Articular chondrocyte of knee joint (primary cell): ENCODE results near the gene GID8. TPM values are rescaled to one million over a fixed set of nuclear protein-coding genes. Genes with fewer than 3 reads are reported as not detected.

Source experiments
- total RNA-seq: library from RNA; depleted of rRNA; stranded (reverse); fragments of >200 nt; gene quantifications from 2 replicates; pipeline ENCODE4 v1.2.3, GENCODE V29; 2012

The GID8 gene
- total RNA-seq: 31.8 and 34.6 TPM in 2 replicates

GRCh38 chr20:62938105-62938888 is at the start of gene GID8:
Gene GID8 (plus strand): TSS chr20:62938147. CDS start chr20:62941503, 3,356 bp downstream.

GRCh38 chr20:62926229-62927127 is 11.5 kb upstream of the GID8 start, which contains the start of gene DIDO1:
Gene DIDO1 (minus strand): TSS chr20:62926505.

DNA sequence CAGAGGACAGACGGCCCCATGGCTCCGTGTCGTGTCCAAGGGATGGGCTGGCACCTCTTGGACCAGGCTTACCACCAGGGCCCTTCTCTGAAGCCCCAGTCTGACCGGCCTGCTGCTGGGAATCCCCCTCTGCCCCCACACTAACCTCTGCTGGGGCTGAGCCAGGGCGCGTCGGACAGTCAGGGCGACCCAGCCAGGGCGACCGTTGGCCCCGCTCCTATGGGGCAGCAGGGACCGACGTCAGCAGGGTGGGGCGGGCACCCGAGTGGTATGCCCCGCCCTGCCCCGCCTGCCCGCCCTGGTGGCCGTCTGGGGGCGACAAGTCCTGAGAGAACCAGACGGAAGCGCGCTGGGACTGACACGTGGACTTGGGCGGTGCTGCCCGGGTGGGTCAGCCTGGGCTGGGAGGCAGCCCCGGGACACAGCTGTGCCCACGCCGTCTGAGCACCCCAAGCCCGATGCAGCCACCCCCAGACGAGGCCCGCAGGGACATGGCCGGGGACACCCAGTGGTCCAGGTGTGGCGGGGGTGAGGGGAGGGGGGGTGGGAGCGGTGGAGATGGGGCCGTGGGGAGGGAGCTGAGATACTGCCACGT is 14.5 kb downstream of the GID8 start, which contains the start of gene SLC17A9:
Gene SLC17A9, plus strand, starts transcription at position 337 of the 595 bp plus-strand sequence. Its CDS starts 122 bp downstream, at position 459.

Other genes starting within 250 kb of the GID8 start
- not detected in 2 replicates for gene NTSR1, start 229.3 kb upstream of the GID8 start, total RNA-seq
- gene MRGBP, start 141.7 kb upstream of the GID8 start, total RNA-seq: 13.0 and 15.5 TPM in 2 replicates
- 29.9 and 35.9 TPM in 2 replicates for gene OGFR, start 133.3 kb upstream of the GID8 start, total RNA-seq
- 0.86 and 1.0 TPM in 2 replicates for gene COL9A3, start 121.1 kb upstream of the GID8 start, total RNA-seq
- gene TCFL5, start 76.3 kb upstream of the GID8 start, total RNA-seq: 15.2 and 17.9 TPM in 2 replicates
- 44.0 and 44.8 TPM in 2 replicates for gene DIDO1, start 11.6 kb upstream of the GID8 start, total RNA-seq
- 6.7 and 6.9 TPM in 2 replicates for gene SLC17A9, start 14.6 kb downstream of the GID8 start, total RNA-seq
- not detected in 2 replicates for gene BHLHE23, start 68.8 kb downstream of the GID8 start, total RNA-seq